Measurements from ENCODE around the gene ANKS1B. TPM values are rescaled to one million over a fixed set of nuclear protein-coding genes. Genes with fewer than 3 reads are reported as not detected.

Gene ANKS1B
- total RNA-seq, 1 experiment from 2014 or later, result 9.7 TPM

DNA sequence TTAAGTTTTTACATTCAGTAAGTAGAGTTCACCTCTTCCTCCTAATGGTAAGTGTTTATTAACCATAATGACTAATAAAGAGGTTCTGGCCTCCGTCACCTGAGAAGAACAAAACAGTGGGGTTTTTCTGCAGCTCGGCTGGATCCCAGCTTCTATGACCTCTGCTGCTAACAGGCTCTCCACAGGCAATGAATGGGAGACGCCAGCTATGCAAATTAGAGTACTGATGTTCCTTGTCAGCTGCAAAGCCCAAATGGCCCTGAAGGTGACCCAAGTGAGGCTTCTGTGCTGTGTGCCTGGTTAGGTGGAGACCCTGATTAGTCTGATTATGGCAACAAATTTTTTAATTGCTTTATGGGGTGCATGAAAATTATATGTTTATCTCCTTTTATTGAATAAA is 1121.6 kb downstream of the ANKS1B start:
- no peaks in the 10 kb centered on the region for H3K4me1 ChIP-seq (ENCODE audit: control insufficient read depth, insufficient read depth, low read length)
- no peaks in the 10 kb centered on the region; the same call in none of the 2 replicates for H3K27me3 ChIP-seq (ENCODE audit: control insufficient read depth, insufficient read depth, low read length)
- ATAC-seq, result no peak
- H3K9me3 ChIP-seq (ENCODE audit: control insufficient read depth, insufficient read depth, low read depth, low read length), result no peaks in the 10 kb centered on the region
- BruUV-seq (replicated peaks), result no TSS peak
- POLR2A ChIA-PET, result no interaction called here
- CTCF ChIA-PET, result no interaction called here
- in situ Hi-C loops (cut with HindIII; ENCODE audit: low pct_unique_long_range_greater_than_20kb, low sequenced_read_pairs) (no loop called here), intact Hi-C loops (cut with micrococcal nuclease; ENCODE audit: unreplicated experiment) (no loop called here)
- no peak overlapping the region for H3K4me3 ChIP-seq (ENCODE audit: low read depth in 2 of 2, low read length in 2 of 2)
- DNase-seq (ENCODE audit: low read depth, low spot score), result no peak
- H3K36me3 ChIP-seq (ENCODE audit: control insufficient read depth, insufficient read depth, low read length), result no peaks in the 10 kb centered on the region
- TF ChIP-seq, protein P1, sequence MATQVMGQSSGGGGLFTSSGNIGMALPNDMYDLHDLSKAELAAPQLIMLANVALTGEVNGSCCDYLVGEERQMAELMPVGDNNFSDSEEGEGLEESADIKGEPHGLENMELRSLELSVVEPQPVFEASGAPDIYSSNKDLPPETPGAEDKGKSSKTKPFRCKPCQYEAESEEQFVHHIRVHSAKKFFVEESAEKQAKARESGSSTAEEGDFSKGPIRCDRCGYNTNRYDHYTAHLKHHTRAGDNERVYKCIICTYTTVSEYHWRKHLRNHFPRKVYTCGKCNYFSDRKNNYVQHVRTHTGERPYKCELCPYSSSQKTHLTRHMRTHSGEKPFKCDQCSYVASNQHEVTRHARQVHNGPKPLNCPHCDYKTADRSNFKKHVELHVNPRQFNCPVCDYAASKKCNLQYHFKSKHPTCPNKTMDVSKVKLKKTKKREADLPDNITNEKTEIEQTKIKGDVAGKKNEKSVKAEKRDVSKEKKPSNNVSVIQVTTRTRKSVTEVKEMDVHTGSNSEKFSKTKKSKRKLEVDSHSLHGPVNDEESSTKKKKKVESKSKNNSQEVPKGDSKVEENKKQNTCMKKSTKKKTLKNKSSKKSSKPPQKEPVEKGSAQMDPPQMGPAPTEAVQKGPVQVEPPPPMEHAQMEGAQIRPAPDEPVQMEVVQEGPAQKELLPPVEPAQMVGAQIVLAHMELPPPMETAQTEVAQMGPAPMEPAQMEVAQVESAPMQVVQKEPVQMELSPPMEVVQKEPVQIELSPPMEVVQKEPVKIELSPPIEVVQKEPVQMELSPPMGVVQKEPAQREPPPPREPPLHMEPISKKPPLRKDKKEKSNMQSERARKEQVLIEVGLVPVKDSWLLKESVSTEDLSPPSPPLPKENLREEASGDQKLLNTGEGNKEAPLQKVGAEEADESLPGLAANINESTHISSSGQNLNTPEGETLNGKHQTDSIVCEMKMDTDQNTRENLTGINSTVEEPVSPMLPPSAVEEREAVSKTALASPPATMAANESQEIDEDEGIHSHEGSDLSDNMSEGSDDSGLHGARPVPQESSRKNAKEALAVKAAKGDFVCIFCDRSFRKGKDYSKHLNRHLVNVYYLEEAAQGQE (IDR thresholded peaks at IDR 0.05; ENCODE audit: insufficient read depth in 1 of 2, low read depth in 2 of 2, low read length in 1 of 2), result no peak
- no peak for TF ChIP-seq POLR2AphosphoS5 (IDR thresholded peaks at IDR 0.05; ENCODE audit: low read depth, low read length)
- TF ChIP-seq TCF7L2 (IDR thresholded peaks at IDR 0.05; ENCODE audit: low read depth, low read length), result no peak
- TF ChIP-seq, protein P2, sequence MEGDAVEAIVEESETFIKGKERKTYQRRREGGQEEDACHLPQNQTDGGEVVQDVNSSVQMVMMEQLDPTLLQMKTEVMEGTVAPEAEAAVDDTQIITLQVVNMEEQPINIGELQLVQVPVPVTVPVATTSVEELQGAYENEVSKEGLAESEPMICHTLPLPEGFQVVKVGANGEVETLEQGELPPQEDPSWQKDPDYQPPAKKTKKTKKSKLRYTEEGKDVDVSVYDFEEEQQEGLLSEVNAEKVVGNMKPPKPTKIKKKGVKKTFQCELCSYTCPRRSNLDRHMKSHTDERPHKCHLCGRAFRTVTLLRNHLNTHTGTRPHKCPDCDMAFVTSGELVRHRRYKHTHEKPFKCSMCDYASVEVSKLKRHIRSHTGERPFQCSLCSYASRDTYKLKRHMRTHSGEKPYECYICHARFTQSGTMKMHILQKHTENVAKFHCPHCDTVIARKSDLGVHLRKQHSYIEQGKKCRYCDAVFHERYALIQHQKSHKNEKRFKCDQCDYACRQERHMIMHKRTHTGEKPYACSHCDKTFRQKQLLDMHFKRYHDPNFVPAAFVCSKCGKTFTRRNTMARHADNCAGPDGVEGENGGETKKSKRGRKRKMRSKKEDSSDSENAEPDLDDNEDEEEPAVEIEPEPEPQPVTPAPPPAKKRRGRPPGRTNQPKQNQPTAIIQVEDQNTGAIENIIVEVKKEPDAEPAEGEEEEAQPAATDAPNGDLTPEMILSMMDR (IDR thresholded peaks at IDR 0.05), result no peak
- TF ChIP-seq SIN3A (IDR thresholded peaks at IDR 0.05; ENCODE audit: borderline replicate concordance, insufficient read depth, low read depth, low read length), result no peak
- H3K27ac ChIP-seq (ENCODE audit: low read length), result no peak overlapping the region

DNA sequence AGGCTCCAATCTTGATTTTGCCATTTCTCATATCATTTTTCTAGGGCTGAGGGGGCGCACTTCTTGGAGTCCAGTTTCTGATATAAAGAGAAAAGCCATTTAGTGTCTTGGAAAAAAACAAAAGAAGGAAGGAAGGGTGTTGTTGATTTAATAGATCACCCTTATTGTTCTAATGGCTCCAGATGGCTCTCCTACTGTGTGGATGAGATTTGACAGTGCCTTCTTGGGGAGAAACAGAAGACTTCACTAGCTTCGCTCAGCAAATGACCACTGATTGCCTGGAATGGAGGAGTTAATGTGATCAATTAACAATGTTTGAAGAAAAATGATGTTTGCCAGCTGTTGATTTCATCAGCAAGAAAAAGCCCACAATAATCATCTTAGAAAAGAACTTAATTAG is 1123.5 kb downstream of the ANKS1B start:
- ATAC-seq (no peak), DNase-seq (ENCODE audit: low read depth, low spot score) (no peak)
- Histone ChIP-seq H3K4me3 (ENCODE audit: low read depth in 2 of 2, low read length in 2 of 2) (no peak overlapping the region), H3K27ac (ENCODE audit: low read length) (no peak overlapping the region), H3K27me3 (ENCODE audit: control insufficient read depth, insufficient read depth, low read length) (no peaks in the 10 kb centered on the region; the same call in none of the 2 replicates), H3K36me3 (ENCODE audit: control insufficient read depth, insufficient read depth, low read length) (no peaks in the 10 kb centered on the region), H3K4me1 (ENCODE audit: control insufficient read depth, insufficient read depth, low read length) (no peaks in the 10 kb centered on the region), H3K9me3 (ENCODE audit: control insufficient read depth, insufficient read depth, low read depth, low read length) (no peaks in the 10 kb centered on the region)
- ChIA-PET CTCF (no interaction called here), POLR2A (interaction anchor here (0.5 kb wide), 1 partner anchor 43 kb away, joined by 3 read pairs; no protein-coding TSS in a partner anchor)
- in situ Hi-C loops (cut with HindIII; ENCODE audit: low pct_unique_long_range_greater_than_20kb, low sequenced_read_pairs) (no loop called here), intact Hi-C loops (cut with micrococcal nuclease; ENCODE audit: unreplicated experiment) (no loop called here)
- no TSS peak for BruUV-seq (replicated peaks)
- TF ChIP-seq TCF7L2 (IDR thresholded peaks at IDR 0.05; ENCODE audit: low read depth, low read length), result no peak
- TF ChIP-seq, protein P2 (IDR thresholded peaks at IDR 0.05), result no peak
- TF ChIP-seq POLR2AphosphoS5 (IDR thresholded peaks at IDR 0.05; ENCODE audit: low read depth, low read length), result no peak
- TF ChIP-seq, protein P1 (IDR thresholded peaks at IDR 0.05; ENCODE audit: insufficient read depth in 1 of 2, low read depth in 2 of 2, low read length in 1 of 2), result no peak
- no peak for TF ChIP-seq SIN3A (IDR thresholded peaks at IDR 0.05; ENCODE audit: borderline replicate concordance, insufficient read depth, low read depth, low read length)
